ENCODE data around the gene MTHFD1.

GRCh38 chr14:64465831-64466554 is 77.8 kb downstream of the MTHFD1 start:
- TF ChIP-seq POLR2A (IDR thresholded peaks at IDR 0.05) = no peak
- TF ChIP-seq, protein P1, sequence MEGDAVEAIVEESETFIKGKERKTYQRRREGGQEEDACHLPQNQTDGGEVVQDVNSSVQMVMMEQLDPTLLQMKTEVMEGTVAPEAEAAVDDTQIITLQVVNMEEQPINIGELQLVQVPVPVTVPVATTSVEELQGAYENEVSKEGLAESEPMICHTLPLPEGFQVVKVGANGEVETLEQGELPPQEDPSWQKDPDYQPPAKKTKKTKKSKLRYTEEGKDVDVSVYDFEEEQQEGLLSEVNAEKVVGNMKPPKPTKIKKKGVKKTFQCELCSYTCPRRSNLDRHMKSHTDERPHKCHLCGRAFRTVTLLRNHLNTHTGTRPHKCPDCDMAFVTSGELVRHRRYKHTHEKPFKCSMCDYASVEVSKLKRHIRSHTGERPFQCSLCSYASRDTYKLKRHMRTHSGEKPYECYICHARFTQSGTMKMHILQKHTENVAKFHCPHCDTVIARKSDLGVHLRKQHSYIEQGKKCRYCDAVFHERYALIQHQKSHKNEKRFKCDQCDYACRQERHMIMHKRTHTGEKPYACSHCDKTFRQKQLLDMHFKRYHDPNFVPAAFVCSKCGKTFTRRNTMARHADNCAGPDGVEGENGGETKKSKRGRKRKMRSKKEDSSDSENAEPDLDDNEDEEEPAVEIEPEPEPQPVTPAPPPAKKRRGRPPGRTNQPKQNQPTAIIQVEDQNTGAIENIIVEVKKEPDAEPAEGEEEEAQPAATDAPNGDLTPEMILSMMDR (IDR thresholded peaks at IDR 0.05) = peak in 3 of 12 donors; percentile 10 to 33 (median 15)

Measured in heart left ventricle (tissue), 13 donors.